B cell (primary cell): ENCODE results near the gene ARTN. TPM values are rescaled to one million over a fixed set of nuclear protein-coding genes. Genes with fewer than 3 reads are reported as not detected.

ENCODE experiments used
- ATAC-seq: fragments of 200-7000 bp; cut with Tn5 transposase; one replicate; pipeline ENCODE4 v1.10.0; 2021; ENCODE audit warnings: low read depth, mild to moderate bottlenecking, moderate number of reproducible peaks, moderate library complexity
- CTCF ChIA-PET: fragments of 350-600 bp; sonication (Branson Sonifier 250); formaldehyde crosslinking; loops from one replicate; lab custom pipeline; 2021; ENCODE audit warnings: antibody characterized with exemption, inconsistent platforms; lab: Charles Lee
- POLR2A ChIA-PET: fragments of 350-600 bp; sonication (Branson Sonifier 250); formaldehyde crosslinking; loops from one replicate; lab custom pipeline; 2021; ENCODE audit warnings: antibody characterized with exemption; lab: Charles Lee
- DNase-seq: peaks from one replicate; pipeline ENCODE4 v3.0.0; 2013
- H2AFZ ChIP-seq: 2 replicates; pipeline ENCODE4 v1.6.1; 2012; ENCODE audit warnings: mild to moderate bottlenecking, low read depth, low read length; ENCODE audit not compliant: insufficient read depth, poor library complexity, severe bottlenecking
- H3K27ac ChIP-seq, 2 donors: 1 replicate in 1 of 2; 2 replicates in 1 of 2; pipeline ENCODE4 v1.5.1; 2012 to 2013; ENCODE audit warnings: low read length in 2 of 2, mild to moderate bottlenecking in 2 of 2, moderate library complexity in 1 of 2
- H3K27me3 ChIP-seq, 4 experiments: fragments of 200-600 bp in 1 of 4; sonication (generic) in 1 of 4; replicated peaks in 1 of 4; 1 replicate in 2 of 4; 2 replicates in 2 of 4; pipeline versions ENCODE4 v1.6.1 to v1.7.0; 2013 to 2016; ENCODE audit warnings: low read length in 3 of 4, mild to moderate bottlenecking in 2 of 4, mixed read lengths in 1 of 4, moderate library complexity in 1 of 4; ENCODE audit not compliant: insufficient read depth in 4 of 4, control insufficient read depth in 3 of 4; ENCODE audit errors: control extremely low read depth in 1 of 4
- H3K36me3 ChIP-seq, 2 experiments: replicated peaks in 1 of 2; 1 replicate in 1 of 2; 2 replicates in 1 of 2; pipeline versions ENCODE4 v1.6.1 to v1.7.1; 2013; ENCODE audit warnings: low read length in 1 of 2; ENCODE audit not compliant: insufficient read depth in 2 of 2, control insufficient read depth in 1 of 2; ENCODE audit errors: control extremely low read depth in 1 of 2, extremely low read depth in 1 of 2
- H3K4me1 ChIP-seq, 2 donors: fragments of 200-600 bp in 1 of 2; sonication (generic) in 1 of 2; 1 replicate in 1 of 2; 2 replicates in 1 of 2; pipeline versions ENCODE4 v1.5.1 to v1.6.1; 2013 to 2017; ENCODE audit warnings: low read length in 2 of 2; ENCODE audit not compliant: control insufficient read depth in 2 of 2, insufficient read depth in 2 of 2
- H3K4me2 ChIP-seq: replicated peaks from 2 replicates; pipeline ENCODE3; 2012; ENCODE audit warnings: mild to moderate bottlenecking, low read depth, low read length; ENCODE audit not compliant: poor library complexity, severe bottlenecking
- H3K4me3 ChIP-seq, 5 experiments: fragments of 200-600 bp in 1 of 5; sonication (generic) in 1 of 5; 1 replicate in 3 of 5; 2 replicates in 2 of 5; pipeline versions ENCODE4 v1.5.1 to v1.7.0; 2011 to 2016; ENCODE audit warnings: low read length in 4 of 5, mild to moderate bottlenecking in 4 of 5, low read depth in 2 of 5, control low read depth in 1 of 5, moderate library complexity in 1 of 5; ENCODE audit not compliant: insufficient read depth in 1 of 5; ENCODE audit errors: control extremely low read depth in 1 of 5, extremely low read depth in 1 of 5
- H3K79me2 ChIP-seq: fragments of 200-600 bp; sonication (generic); one replicate; pipeline ENCODE4 v1.6.0; 2016; ENCODE audit warnings: low read length; ENCODE audit not compliant: control insufficient read depth, insufficient read depth
- H3K9ac ChIP-seq: fragments of 200-600 bp; sonication (generic); 2 replicates; pipeline ENCODE4 v1.6.1; 2017; ENCODE audit warnings: mild to moderate bottlenecking, low read length, moderate library complexity
- H3K9me3 ChIP-seq, 3 donors: one replicate each; pipeline versions ENCODE4 v1.6.1 to v1.7.1; 2013; ENCODE audit warnings: low read length in 2 of 3; ENCODE audit not compliant: control insufficient read depth in 2 of 3, insufficient read depth in 1 of 3; ENCODE audit errors: control extremely low read depth in 1 of 3
- H4K20me1 ChIP-seq: 2 replicates; pipeline ENCODE4 v1.6.0; 2012; ENCODE audit warnings: mild to moderate bottlenecking, low read length; ENCODE audit not compliant: insufficient read depth, control insufficient read depth, poor library complexity, severe bottlenecking
- H3K27ac Mint-ChIP-seq: one replicate; pipeline ENCODE4 v1.8.0; 2021; ENCODE audit warnings: mixed read lengths
- H3K27me3 Mint-ChIP-seq: one replicate; pipeline ENCODE4 v1.8.0; 2021; ENCODE audit warnings: mixed read lengths
- H3K4me1 Mint-ChIP-seq: one replicate; pipeline ENCODE4 v1.8.0; 2021; ENCODE audit warnings: mixed read lengths
- H3K4me3 Mint-ChIP-seq: one replicate; pipeline ENCODE4 v1.8.0; 2021; ENCODE audit warnings: mixed read lengths
- H3K9me3 Mint-ChIP-seq: one replicate; pipeline ENCODE4 v1.8.0; 2022; ENCODE audit warnings: mixed read lengths; ENCODE audit not compliant: insufficient read depth
- EZH2 ChIP-seq: IDR thresholded peaks from 2 replicates; pipeline ENCODE4 v1.6.1; 2012; ENCODE audit warnings: borderline replicate concordance, low read depth, mild to moderate bottlenecking, moderate library complexity, low read length; ENCODE audit not compliant: insufficient read depth, poor library complexity, severe bottlenecking
- whole genome bisulfite sequencing: methylation state at CpG from one replicate; pipeline ENCODE4 v1.1.5; 2013; ENCODE audit warnings: missing lambda C conversion rate; ENCODE audit not compliant: insufficient coverage; 5-methylcytosine and 5-hydroxymethylcytosine counted together
- intact Hi-C: fragments of 100-400 bp; cut with micrococcal nuclease; formaldehyde crosslinking; loops from one replicate; pipeline ENCODE4 v1.10.0; 2022
- polyA plus RNA-seq: library from polyadenylated mRNA; depleted of rRNA; stranded (reverse); fragments of >200 nt; gene quantifications from 2 replicates; pipeline ENCODE4 v1.2.3, GENCODE V29; 2012
- total RNA-seq, 2 donors: library from RNA; stranded (reverse); fragments of 120-200 nt in 1 of 2; gene quantifications; 1 replicate in 1 of 2; 2 replicates in 1 of 2; pipeline versions ENCODE4 v1.2.3 to v1.2.4, GENCODE V29; 2013 to 2022
- TF ChIP-seq, protein P1 (sequence below): fragments of 200-600 bp; IDR thresholded peaks from one replicate; pipeline ENCODE4 v1.8.0; 2022; ENCODE audit warnings: antibody characterized with exemption, mild to moderate bottlenecking

ARTN gene
- total and polyA plus RNA-seq, 2 donors (not counting 1 experiment from before 2014, with no cell fraction given), result 0.13 to 0.64 TPM

DNA sequence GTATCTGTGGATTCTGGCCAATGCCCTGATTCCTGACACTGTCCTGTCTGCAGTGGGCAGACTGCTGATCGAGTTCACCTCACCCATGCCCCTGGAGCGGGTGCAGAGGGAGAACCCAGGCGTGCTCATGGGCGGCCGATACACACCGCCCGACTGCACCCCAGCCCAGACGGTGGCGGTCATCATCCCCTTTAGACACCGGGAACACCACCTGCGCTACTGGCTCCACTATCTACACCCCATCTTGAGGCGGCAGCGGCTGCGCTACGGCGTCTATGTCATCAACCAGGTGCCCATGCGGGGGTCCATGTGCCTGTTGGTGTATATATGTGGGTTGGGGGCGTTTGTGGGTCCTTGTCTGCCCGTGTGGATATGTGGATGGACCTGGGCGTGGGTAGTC, 48.0 kb downstream of the ARTN start:
- H3K4me3 Mint-ChIP-seq, result no peak overlapping the region

DNA sequence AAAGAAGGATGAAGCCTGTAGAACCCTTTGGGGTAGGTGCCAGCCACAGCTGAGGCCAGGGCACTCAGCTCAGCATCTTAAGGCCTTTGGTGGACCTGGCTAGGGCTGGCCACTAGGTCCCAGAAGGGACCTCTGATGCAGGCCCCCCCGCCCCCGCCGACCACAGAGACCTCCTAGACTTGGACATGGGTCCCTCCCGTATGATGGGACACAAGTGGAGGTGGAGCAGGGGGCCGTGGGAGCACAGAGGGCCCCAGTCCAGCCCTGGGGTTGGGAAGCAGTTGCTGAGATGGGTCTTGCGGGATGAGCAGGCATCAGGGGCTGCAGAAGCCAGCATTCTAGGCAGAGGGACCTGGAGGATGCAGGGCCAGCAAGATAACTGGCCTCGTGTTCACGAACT, 48.6 kb downstream of the ARTN start:
- no peak for TF ChIP-seq EZH2
- TF ChIP-seq, protein P1, sequence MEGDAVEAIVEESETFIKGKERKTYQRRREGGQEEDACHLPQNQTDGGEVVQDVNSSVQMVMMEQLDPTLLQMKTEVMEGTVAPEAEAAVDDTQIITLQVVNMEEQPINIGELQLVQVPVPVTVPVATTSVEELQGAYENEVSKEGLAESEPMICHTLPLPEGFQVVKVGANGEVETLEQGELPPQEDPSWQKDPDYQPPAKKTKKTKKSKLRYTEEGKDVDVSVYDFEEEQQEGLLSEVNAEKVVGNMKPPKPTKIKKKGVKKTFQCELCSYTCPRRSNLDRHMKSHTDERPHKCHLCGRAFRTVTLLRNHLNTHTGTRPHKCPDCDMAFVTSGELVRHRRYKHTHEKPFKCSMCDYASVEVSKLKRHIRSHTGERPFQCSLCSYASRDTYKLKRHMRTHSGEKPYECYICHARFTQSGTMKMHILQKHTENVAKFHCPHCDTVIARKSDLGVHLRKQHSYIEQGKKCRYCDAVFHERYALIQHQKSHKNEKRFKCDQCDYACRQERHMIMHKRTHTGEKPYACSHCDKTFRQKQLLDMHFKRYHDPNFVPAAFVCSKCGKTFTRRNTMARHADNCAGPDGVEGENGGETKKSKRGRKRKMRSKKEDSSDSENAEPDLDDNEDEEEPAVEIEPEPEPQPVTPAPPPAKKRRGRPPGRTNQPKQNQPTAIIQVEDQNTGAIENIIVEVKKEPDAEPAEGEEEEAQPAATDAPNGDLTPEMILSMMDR, result no peak
- ATAC-seq (no peak), DNase-seq (no peak)
- H3K9ac ChIP-seq, result no peak overlapping the region
- H3K27me3 ChIP-seq, result no peaks in the 10 kb centered on the region
- no peaks in the 10 kb centered on the region for H3K79me2 ChIP-seq
- Mint-ChIP-seq H3K4me1 (peaks cover 33% of the 10 kb centered on the region), H3K4me3 (peak overlapping the region; percentile 9), H3K27me3 (no peaks in the 10 kb centered on the region), H3K9me3 (no peaks in the 10 kb centered on the region), H3K27ac (no peak overlapping the region)
- 92% methylated on average over 8 of the region's 8 CpGs for WGBS
- peaks cover 15% of the 10 kb centered on the region for H4K20me1 ChIP-seq
- peaks cover 19 to 39% of the 10 kb centered on the region in 2 donors for H3K4me1 ChIP-seq
- intact Hi-C loops, result no loop called here
- H3K4me2 ChIP-seq, result no peak overlapping the region
- no peak overlapping the region for H2AFZ ChIP-seq
- no peak overlapping the region for H3K4me3 ChIP-seq
- H3K9me3 ChIP-seq, result no peaks in the 10 kb centered on the region
- H3K36me3 ChIP-seq, result peaks cover 0 to 10% of the 10 kb centered on the region in 2 experiments
- CTCF ChIA-PET, result no interaction called here
- H3K27ac ChIP-seq, result no peak overlapping the region
- POLR2A ChIA-PET, result no interaction called here

More for the DNA sequence above, 48.0 kb downstream of the ARTN start:
- Histone ChIP-seq H4K20me1 (peaks cover 21% of the 10 kb centered on the region), H3K4me2 (no peak overlapping the region), H3K79me2 (no peaks in the 10 kb centered on the region), H3K27ac (no peak overlapping the region), H3K4me1 (peaks cover 20 to 45% of the 10 kb centered on the region in 2 donors), H3K4me3 (no peak overlapping the region), H3K9me3 (no peaks in the 10 kb centered on the region), H3K36me3 (peaks cover 0 to 16% of the 10 kb centered on the region in 2 experiments), H2AFZ (no peak overlapping the region), H3K9ac (no peak overlapping the region), H3K27me3 (no peaks in the 10 kb centered on the region)
- ATAC-seq, result no peak
- DNase-seq, result no peak
- no peak for TF ChIP-seq EZH2
- TF ChIP-seq, protein P1, result no peak
- intact Hi-C loops, result no loop called here
- H3K27ac Mint-ChIP-seq, result no peak overlapping the region
- ChIA-PET CTCF (no interaction called here), POLR2A (no interaction called here)
- H3K9me3 Mint-ChIP-seq, result no peaks in the 10 kb centered on the region
- H3K27me3 Mint-ChIP-seq, result no peaks in the 10 kb centered on the region
- H3K4me1 Mint-ChIP-seq, result peaks cover 39% of the 10 kb centered on the region
- 98% methylated on average over 14 of the region's 20 CpGs for WGBS
